H9 (cell line): ENCODE measurements around the gene BBX. TPM values are rescaled to one million over a fixed set of nuclear protein-coding genes. Genes with fewer than 3 reads are reported as not detected.

Experiments used
- DNase-seq: peaks from one replicate; pipeline ENCODE4 v3.0.0-alpha.2; 2017
- H2AFZ ChIP-seq: one replicate; pipeline ENCODE4 v1.6.1; 2013; ENCODE audit warnings: mild to moderate bottlenecking, low read length, control low read depth, moderate library complexity
- H2AK5ac ChIP-seq: 2 replicates; pipeline ENCODE4 v1.6.1; 2013; ENCODE audit warnings: low read length, control low read depth, mixed read lengths; ENCODE audit not compliant: insufficient read length
- H2BK120ac ChIP-seq: one replicate; pipeline ENCODE4 v1.6.1; 2013; ENCODE audit warnings: low read depth, mild to moderate bottlenecking, low read length, control low read depth, inconsistent platforms; ENCODE audit not compliant: poor library complexity, severe bottlenecking
- H2BK12ac ChIP-seq: 2 replicates; pipeline ENCODE4 v1.6.1; 2013; ENCODE audit warnings: low read length, control low read depth, mixed read lengths, low read depth; ENCODE audit not compliant: insufficient read length
- H2BK15ac ChIP-seq: 2 replicates; pipeline ENCODE4 v1.6.1; 2013; ENCODE audit warnings: low read depth, low read length, control low read depth
- H2BK20ac ChIP-seq: one replicate; pipeline ENCODE4 v1.6.1; 2013; ENCODE audit warnings: low read depth, mild to moderate bottlenecking, low read length, control low read depth, inconsistent platforms; ENCODE audit not compliant: poor library complexity, severe bottlenecking
- H2BK5ac ChIP-seq: 2 replicates; pipeline ENCODE4 v1.6.1; 2013; ENCODE audit warnings: low read length, control low read depth, mixed read lengths; ENCODE audit not compliant: insufficient read length
- H3K14ac ChIP-seq: 2 replicates; pipeline ENCODE4 v1.6.1; 2013; ENCODE audit warnings: low read length, control low read depth; ENCODE audit not compliant: insufficient read depth
- H3K18ac ChIP-seq: 2 replicates; pipeline ENCODE4 v1.6.1; 2013; ENCODE audit warnings: low read depth, mild to moderate bottlenecking, mixed read lengths, low read length, control low read depth; ENCODE audit not compliant: insufficient read length
- H3K23ac ChIP-seq: 2 replicates; pipeline ENCODE4 v1.6.1; 2013; ENCODE audit warnings: low read length, control low read depth, mixed read lengths, low read depth; ENCODE audit not compliant: insufficient read length
- H3K23me2 ChIP-seq: 2 replicates; pipeline ENCODE4 v1.6.1; 2013; ENCODE audit warnings: low read depth, mild to moderate bottlenecking, mixed read lengths, low read length, control low read depth; ENCODE audit not compliant: insufficient read length, poor library complexity, severe bottlenecking
- H3K27ac ChIP-seq: 2 replicates; pipeline ENCODE4 v1.5.1; 2013; ENCODE audit warnings: low read length, control low read depth, mixed read lengths, low read depth; ENCODE audit not compliant: insufficient read length
- H3K27me3 ChIP-seq: 2 replicates; pipeline ENCODE4 v1.6.1; 2013; ENCODE audit warnings: low read length, control low read depth, inconsistent platforms; ENCODE audit not compliant: insufficient read depth
- H3K4ac ChIP-seq: 2 replicates; pipeline ENCODE4 v1.6.1; 2013; ENCODE audit warnings: low read depth, mild to moderate bottlenecking, control low read depth, inconsistent platforms, low read length, moderate library complexity
- H3K4me1 ChIP-seq: 2 replicates; pipeline ENCODE4 v1.6.1; 2013; ENCODE audit warnings: low read length, control low read depth, inconsistent platforms; ENCODE audit not compliant: insufficient read depth
- H3K4me2 ChIP-seq: 2 replicates; pipeline ENCODE4 v1.6.1; 2013; ENCODE audit warnings: low read length, control low read depth, mixed read lengths; ENCODE audit not compliant: insufficient read length, insufficient read depth
- H3K56ac ChIP-seq: 2 replicates; pipeline ENCODE4 v1.6.1; 2013; ENCODE audit warnings: low read depth, mild to moderate bottlenecking, mixed read lengths, low read length, control low read depth; ENCODE audit not compliant: insufficient read length
- H3K79me1 ChIP-seq: 2 replicates; pipeline ENCODE4 v1.6.1; 2013; ENCODE audit warnings: low read depth, mild to moderate bottlenecking, moderate library complexity, low read length, control low read depth, inconsistent platforms; ENCODE audit not compliant: insufficient read depth, poor library complexity, severe bottlenecking
- H3K79me2 ChIP-seq: 2 replicates; pipeline ENCODE4 v1.6.1; 2013; ENCODE audit warnings: low read length, control low read depth, inconsistent platforms; ENCODE audit not compliant: insufficient read depth
- H3K9ac ChIP-seq: 2 replicates; pipeline ENCODE4 v1.6.1; 2013; ENCODE audit warnings: low read length, control low read depth, mixed read lengths; ENCODE audit not compliant: insufficient read length; ENCODE audit errors: extremely low read depth
- H3K9me3 ChIP-seq: one replicate; pipeline ENCODE4 v1.6.1; 2013; ENCODE audit warnings: low read depth, low read length, inconsistent platforms; ENCODE audit not compliant: control insufficient read depth
- H3T11ph ChIP-seq: one replicate; pipeline ENCODE4 v1.6.1; 2013; ENCODE audit warnings: mild to moderate bottlenecking, low read length, control low read depth, inconsistent platforms
- H4K20me1 ChIP-seq: one replicate; pipeline ENCODE4 v1.6.1; 2013; ENCODE audit not compliant: control insufficient read depth, insufficient read length, insufficient read depth
- H4K5ac ChIP-seq: 2 replicates; pipeline ENCODE4 v1.6.1; 2013; ENCODE audit warnings: low read depth, mild to moderate bottlenecking, mixed read lengths, low read length, control low read depth; ENCODE audit not compliant: insufficient read length
- H4K8ac ChIP-seq: replicated peaks from 2 replicates; pipeline ENCODE4 v1.6.1; 2013; ENCODE audit warnings: low read length, control low read depth, mixed read lengths, low read depth; ENCODE audit not compliant: insufficient read length
- H4K91ac ChIP-seq: 2 replicates; pipeline ENCODE4 v1.6.1; 2013; ENCODE audit warnings: low read depth, mild to moderate bottlenecking, moderate library complexity, mixed read lengths, low read length, control low read depth; ENCODE audit not compliant: insufficient read length
- H3K27ac Mint-ChIP-seq, 3 experiments: 2 replicates in 2 of 3; 3 replicates in 1 of 3; pipeline ENCODE4 v1.8.0; 2020 to 2021; ENCODE audit warnings: mixed read lengths in 3 of 3, mild to moderate bottlenecking in 1 of 3, moderate library complexity in 1 of 3
- H3K27me3 Mint-ChIP-seq: 2 replicates; pipeline ENCODE4 v1.8.0; 2021; ENCODE audit warnings: low read depth, mild to moderate bottlenecking, moderate library complexity, mixed read lengths
- H3K36me3 Mint-ChIP-seq, 3 experiments: 2 replicates in 2 of 3; 3 replicates in 1 of 3; pipeline ENCODE4 v1.8.0; 2020 to 2021; ENCODE audit warnings: low read depth in 3 of 3, mixed read lengths in 3 of 3; ENCODE audit not compliant: insufficient read depth in 1 of 3
- H3K4me1 Mint-ChIP-seq, 2 experiments: 2 replicates each; pipeline ENCODE4 v1.8.0; 2020; ENCODE audit warnings: mixed read lengths in 2 of 2
- H3K4me3 Mint-ChIP-seq, 2 experiments: 2 replicates in 1 of 2; 3 replicates in 1 of 2; pipeline ENCODE4 v1.8.0; 2020 to 2021; ENCODE audit warnings: mild to moderate bottlenecking in 2 of 2, mixed read lengths in 2 of 2, moderate library complexity in 1 of 2
- H3K9me3 Mint-ChIP-seq, 2 experiments: 2 replicates in 1 of 2; 3 replicates in 1 of 2; pipeline ENCODE4 v1.8.0; 2020; ENCODE audit warnings: mild to moderate bottlenecking in 2 of 2, mixed read lengths in 2 of 2, moderate library complexity in 1 of 2
- WGBS: extraction: QIAGEN DNeasy Blood & Tissue Kit; methylation state at CpG from one replicate; pipeline ENCODE4 v1.1.7; 2013; ENCODE audit warnings: missing lambda C conversion rate, low lambda C conversion rate, mixed read lengths; ENCODE audit not compliant: insufficient read length; ENCODE audit errors: extremely low coverage; 5-methylcytosine and 5-hydroxymethylcytosine counted together
- total RNA-seq: library from RNA; stranded (reverse); gene quantifications from 2 replicates; pipeline ENCODE4 v1.2.1, GENCODE V29; 2021
- TF ChIP-seq, protein P1 (sequence below): fragments of 200-600 bp; sonication (generic); conservative IDR thresholded peaks from 3 replicates; pipeline ENCODE4 v1.8.0; 2021; ENCODE audit warnings: antibody characterized with exemption, mild to moderate bottlenecking

BBX gene
- total RNA-seq, 1 experiment from 2014 or later: 34.8 TPM

DNA sequence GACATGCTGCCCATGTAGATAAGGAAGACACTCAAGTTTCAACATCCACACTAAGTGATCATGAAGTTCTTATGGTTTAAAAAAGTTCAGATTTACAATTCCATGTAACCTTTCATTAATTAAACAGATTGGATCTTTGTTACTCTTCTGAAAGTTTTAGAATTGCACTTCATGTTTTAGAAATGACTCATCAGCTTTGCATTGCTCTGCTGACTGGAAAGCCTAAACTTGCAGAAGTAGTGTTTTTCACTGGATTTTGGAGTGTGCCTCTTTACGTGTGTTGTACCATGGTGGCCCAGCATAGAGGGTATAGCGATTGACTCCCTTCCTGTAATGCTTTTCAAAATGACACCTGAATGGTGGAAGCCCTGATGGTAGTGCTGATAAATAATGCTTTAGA, 157.9 kb downstream of the BBX start:
- no peaks in the 10 kb centered on the region for H3K9me3 Mint-ChIP-seq
- Histone ChIP-seq H3K9me3 (no peaks in the 10 kb centered on the region), H3K23me2 (no peaks in the 10 kb centered on the region), H4K5ac (no peak overlapping the region), H3K79me1 (no peaks in the 10 kb centered on the region), H2BK5ac (no peak overlapping the region), H3K56ac (no peak overlapping the region), H4K20me1 (no peaks in the 10 kb centered on the region), H2AK5ac (no peak overlapping the region), H3K27me3 (no peaks in the 10 kb centered on the region), H4K8ac (no peak overlapping the region), H2BK20ac (no peak overlapping the region), H3K18ac (no peak overlapping the region), H3K4me1 (peaks cover 4% of the 10 kb centered on the region; the same call in 1 of the 2 replicates), H3T11ph (no peak overlapping the region), H2BK12ac (no peak overlapping the region), H4K91ac (no peak overlapping the region), H3K23ac (no peak overlapping the region), H2BK120ac (no peak overlapping the region), H2BK15ac (no peak overlapping the region), H2AFZ (no peak overlapping the region), H3K27ac (no peak overlapping the region), H3K4me2 (no peak overlapping the region), H3K79me2 (no peaks in the 10 kb centered on the region), H3K14ac (no peak overlapping the region), H3K9ac (no peak overlapping the region), H3K4ac (no peak overlapping the region)
- no peak for DNase-seq
- H3K36me3 Mint-ChIP-seq: peaks cover 0 to 8% (median 1%) of the 10 kb centered on the region in 3 experiments; a peak in 3 of 7 replicates
- H3K27me3 Mint-ChIP-seq: no peaks in the 10 kb centered on the region
- WGBS: no CpG with 5 or more reads among the region's 2 CpGs
- TF ChIP-seq, protein P1, sequence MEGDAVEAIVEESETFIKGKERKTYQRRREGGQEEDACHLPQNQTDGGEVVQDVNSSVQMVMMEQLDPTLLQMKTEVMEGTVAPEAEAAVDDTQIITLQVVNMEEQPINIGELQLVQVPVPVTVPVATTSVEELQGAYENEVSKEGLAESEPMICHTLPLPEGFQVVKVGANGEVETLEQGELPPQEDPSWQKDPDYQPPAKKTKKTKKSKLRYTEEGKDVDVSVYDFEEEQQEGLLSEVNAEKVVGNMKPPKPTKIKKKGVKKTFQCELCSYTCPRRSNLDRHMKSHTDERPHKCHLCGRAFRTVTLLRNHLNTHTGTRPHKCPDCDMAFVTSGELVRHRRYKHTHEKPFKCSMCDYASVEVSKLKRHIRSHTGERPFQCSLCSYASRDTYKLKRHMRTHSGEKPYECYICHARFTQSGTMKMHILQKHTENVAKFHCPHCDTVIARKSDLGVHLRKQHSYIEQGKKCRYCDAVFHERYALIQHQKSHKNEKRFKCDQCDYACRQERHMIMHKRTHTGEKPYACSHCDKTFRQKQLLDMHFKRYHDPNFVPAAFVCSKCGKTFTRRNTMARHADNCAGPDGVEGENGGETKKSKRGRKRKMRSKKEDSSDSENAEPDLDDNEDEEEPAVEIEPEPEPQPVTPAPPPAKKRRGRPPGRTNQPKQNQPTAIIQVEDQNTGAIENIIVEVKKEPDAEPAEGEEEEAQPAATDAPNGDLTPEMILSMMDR: no peak
- H3K27ac Mint-ChIP-seq: no peak overlapping the region
- no peak overlapping the region for H3K4me3 Mint-ChIP-seq
- peaks cover 19 to 29% of the 10 kb centered on the region in 2 experiments for H3K4me1 Mint-ChIP-seq
